Measurements from ENCODE around the gene CUZD1. TPM values are rescaled to one million over a fixed set of nuclear protein-coding genes. Genes with fewer than 3 reads are reported as not detected.

The CUZD1 gene, protein sequence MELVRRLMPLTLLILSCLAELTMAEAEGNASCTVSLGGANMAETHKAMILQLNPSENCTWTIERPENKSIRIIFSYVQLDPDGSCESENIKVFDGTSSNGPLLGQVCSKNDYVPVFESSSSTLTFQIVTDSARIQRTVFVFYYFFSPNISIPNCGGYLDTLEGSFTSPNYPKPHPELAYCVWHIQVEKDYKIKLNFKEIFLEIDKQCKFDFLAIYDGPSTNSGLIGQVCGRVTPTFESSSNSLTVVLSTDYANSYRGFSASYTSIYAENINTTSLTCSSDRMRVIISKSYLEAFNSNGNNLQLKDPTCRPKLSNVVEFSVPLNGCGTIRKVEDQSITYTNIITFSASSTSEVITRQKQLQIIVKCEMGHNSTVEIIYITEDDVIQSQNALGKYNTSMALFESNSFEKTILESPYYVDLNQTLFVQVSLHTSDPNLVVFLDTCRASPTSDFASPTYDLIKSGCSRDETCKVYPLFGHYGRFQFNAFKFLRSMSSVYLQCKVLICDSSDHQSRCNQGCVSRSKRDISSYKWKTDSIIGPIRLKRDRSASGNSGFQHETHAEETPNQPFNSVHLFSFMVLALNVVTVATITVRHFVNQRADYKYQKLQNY
- 1.1 to 1.9 TPM (median 1.4 TPM) in 5 replicates for total RNA-seq (2022; extraction: Qiagen RNA extraction; ENCODE audit: low read depth)

DNA sequence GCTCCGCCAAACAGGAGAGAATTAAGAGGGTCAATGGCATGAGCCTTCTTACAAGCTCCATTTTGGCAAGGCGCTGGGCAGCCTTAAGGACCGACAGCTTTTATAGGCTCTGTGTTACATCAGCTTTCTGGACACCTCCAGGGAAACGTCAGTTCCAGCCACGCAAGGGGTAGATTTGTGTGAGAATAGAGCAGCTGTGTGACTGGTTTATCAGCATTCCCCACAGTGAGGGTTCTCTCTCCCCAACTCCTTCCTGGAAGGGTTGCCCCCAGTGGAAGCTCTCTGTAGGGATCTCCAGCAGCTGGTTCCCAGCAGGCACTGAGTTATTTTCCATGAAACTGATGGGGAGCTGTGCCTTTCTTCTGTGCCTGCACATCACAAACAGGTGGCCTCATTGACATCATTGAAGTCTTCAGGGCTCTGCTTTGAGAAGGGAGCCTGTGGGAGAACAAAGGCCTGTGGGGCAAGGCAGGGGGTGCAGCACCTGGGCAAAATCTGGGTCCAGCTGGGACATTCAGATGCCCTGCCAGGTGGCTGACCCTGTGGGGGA lies at the start of gene CUZD1:
Gene CUZD1 (minus strand): TSS at position 75 of the 550 bp plus-strand sequence. CDS start 14 bp downstream, at position 61.

DNA sequence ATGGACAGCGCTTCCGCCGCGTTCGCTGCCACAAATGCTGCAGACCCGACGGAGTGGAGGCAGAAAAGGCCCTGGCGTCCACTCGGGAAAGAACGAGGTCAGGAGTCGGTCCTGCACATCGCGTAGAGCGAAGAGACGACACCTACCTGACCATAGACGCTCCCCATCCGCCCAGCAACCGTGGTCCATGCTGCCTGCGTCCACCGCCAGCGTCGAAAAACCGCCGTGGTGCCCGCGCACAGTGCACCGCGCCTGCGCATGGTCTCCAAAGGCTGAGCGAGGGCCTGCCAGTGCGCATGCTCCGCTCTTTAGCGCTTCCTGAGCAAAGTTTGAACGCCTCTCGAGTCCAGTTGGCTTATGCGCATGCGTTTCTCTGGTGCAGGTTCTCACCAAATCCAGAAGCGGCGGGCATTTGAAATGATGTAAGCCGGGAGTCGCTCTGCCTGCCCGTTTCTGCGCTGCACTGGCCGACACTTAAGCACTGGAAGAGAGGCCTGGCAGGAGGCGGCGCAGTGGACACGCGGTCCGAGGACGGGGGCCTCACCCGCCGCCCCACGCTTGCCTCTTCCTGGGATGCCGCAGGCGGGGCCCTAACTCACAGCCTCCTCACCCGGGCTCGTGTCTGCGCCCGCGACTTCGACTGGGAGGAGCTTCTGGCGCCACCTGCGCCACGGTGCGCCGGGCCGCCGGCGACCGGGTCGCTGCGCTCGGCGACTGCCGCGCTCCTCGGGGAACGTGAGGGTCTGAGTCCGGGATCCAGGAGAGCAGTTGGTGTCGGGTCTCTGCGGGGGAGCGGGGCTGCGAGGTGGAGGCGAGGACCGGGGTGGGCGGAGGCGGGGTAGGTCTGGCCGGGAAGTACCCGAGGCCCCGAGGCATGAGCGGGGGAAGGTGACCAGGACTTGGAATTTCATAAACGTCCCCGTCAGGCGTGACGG lies 33.9 kb upstream of the CUZD1 start, which contains the start of gene FAM24B:
Gene FAM24B (minus strand): TSS at position 243 of the 935 bp plus-strand sequence. CDS start 29,066 bp downstream, outside the sequence.

Other genes starting within 250 kb of the CUZD1 start
- gene C10orf120, start 146.0 kb downstream of the CUZD1 start, total RNA-seq (2022; extraction: Qiagen RNA extraction; ENCODE audit: low read depth): not detected in 5 replicates
- gene FAM24B, start 33.7 kb upstream of the CUZD1 start, total RNA-seq (2022; extraction: Qiagen RNA extraction; ENCODE audit: low read depth): 13.1 to 15.6 TPM (median 14.3 TPM) in 5 replicates
- not detected in 5 replicates for gene FAM24A, start 64.8 kb upstream of the CUZD1 start, total RNA-seq (2022; extraction: Qiagen RNA extraction; ENCODE audit: low read depth)
- 7.2 to 9.3 TPM (median 8.7 TPM) in 5 replicates for gene C10orf88, start 108.4 kb upstream of the CUZD1 start, total RNA-seq (2022; extraction: Qiagen RNA extraction; ENCODE audit: low read depth)
- 4.7 to 5.4 TPM (median 5.1 TPM) in 5 replicates for gene PSTK, start 134.5 kb upstream of the CUZD1 start, total RNA-seq (2022; extraction: Qiagen RNA extraction; ENCODE audit: low read depth)
- gene IKZF5, start 162.9 kb upstream of the CUZD1 start, total RNA-seq (2022; extraction: Qiagen RNA extraction; ENCODE audit: low read depth): 5.8 to 7.5 TPM (median 6.6 TPM) in 5 replicates
- gene ACADSB, start 163.1 kb upstream of the CUZD1 start, total RNA-seq (2022; extraction: Qiagen RNA extraction; ENCODE audit: low read depth): 5.1 to 9.2 TPM (median 7.7 TPM) in 5 replicates